K562 (cell line): Measurements from ENCODE around the gene NEDD4L. TPM values are rescaled to one million over a fixed set of nuclear protein-coding genes. Genes with fewer than 3 reads are reported as not detected.

Experiments used
- ATAC-seq: fragments of 200-7000 bp; cut with Tn5 transposase; 3 replicates; pipeline ENCODE4 v1.9.1; 2020; ENCODE audit warnings: moderate library complexity
- BruUV-seq: library from RNA; stranded (reverse); fragments of 400-500 nt; replicated peaks from 2 replicates; lab custom pipeline; 2021; lab: Mats Ljungman, UMichigan
- CTCF ChIA-PET: fragments of 300-600 bp; formaldehyde crosslinking; extraction: SDS; loops from one replicate; lab custom pipeline; 2021; ENCODE audit warnings: low intra/inter-chr PET ratio; lab: Yijun Ruan, JAX
- POLR2A ChIA-PET: fragments of 300-600, 350-650 bp; sonication (Branson Sonifier 250); formaldehyde crosslinking; extraction: SDS; loops from one replicate; lab custom pipeline; 2021; ENCODE audit warnings: antibody characterized with exemption, inconsistent platforms; lab: Yijun Ruan, JAX
- DNase-seq, 4 experiments: peaks; one replicate each; pipeline versions ENCODE4 v3.0.0 to v3.0.0-alpha.2; 2011 to 2018; ENCODE audit warnings: low spot score in 3 of 4, mixed read lengths in 3 of 4; ENCODE audit errors: extremely low read depth in 1 of 4
- FAIRE-seq: peaks from 2 replicates; lab custom pipeline; 2011; peaks lifted over from hg19 to GRCh38; lab: Jason Lieb, UNC
- H2AFZ ChIP-seq: 2 replicates; pipeline ENCODE4 v1.6.0; 2011; ENCODE audit warnings: low read depth, low read length, control low read depth, inconsistent platforms
- H3K27ac ChIP-seq: fragments of 200-600 bp; 3 replicates; pipeline ENCODE4 v1.8.0; 2011; ENCODE audit warnings: low read depth, mild to moderate bottlenecking, control low read depth, inconsistent platforms, low read length, moderate library complexity, mixed read lengths; ENCODE audit errors: extremely low read depth
- H3K27me3 ChIP-seq, 2 experiments: fragments of 300-600 bp in 1 of 2; 2 replicates in 1 of 2; 3 replicates in 1 of 2; pipeline versions ENCODE4 v1.6.0 to v1.8.0; 2011; ENCODE audit warnings: inconsistent platforms in 2 of 2, low read length in 2 of 2, mild to moderate bottlenecking in 1 of 2, mixed read lengths in 1 of 2, moderate library complexity in 1 of 2; ENCODE audit not compliant: control insufficient read depth in 2 of 2, insufficient read depth in 2 of 2
- H3K36me3 ChIP-seq: fragments of 300-600 bp; 3 replicates; pipeline ENCODE4 v1.8.0; 2011; ENCODE audit warnings: mild to moderate bottlenecking, low read length, inconsistent platforms; ENCODE audit not compliant: control insufficient read depth, insufficient read depth
- H3K4me1 ChIP-seq, 2 experiments: fragments of 200-600 bp in 1 of 2; replicated peaks in 1 of 2; 2 replicates in 1 of 2; 3 replicates in 1 of 2; pipeline versions ENCODE4 v1.5.1 to v1.8.0; 2011; ENCODE audit warnings: inconsistent platforms in 2 of 2, low read length in 2 of 2, mild to moderate bottlenecking in 1 of 2, mixed read lengths in 1 of 2, moderate library complexity in 1 of 2; ENCODE audit not compliant: control insufficient read depth in 2 of 2, insufficient read depth in 2 of 2
- H3K4me2 ChIP-seq: 2 replicates; pipeline ENCODE4 v1.6.1; 2011; ENCODE audit warnings: low read length, control low read depth, inconsistent platforms, mixed read lengths; ENCODE audit not compliant: insufficient read depth
- H3K4me3 ChIP-seq: fragments of 200-600 bp; sonication (generic), shearing (Covaris generic); 2 replicates; pipeline ENCODE4 v1.5.1; 2016; ENCODE audit warnings: control low read depth, inconsistent platforms
- H3K79me2 ChIP-seq: fragments of 200-600 bp; 3 replicates; pipeline ENCODE4 v1.8.0; 2011; ENCODE audit warnings: low read length, inconsistent platforms; ENCODE audit not compliant: control insufficient read depth, insufficient read depth
- H3K9ac ChIP-seq, 2 experiments: 2 replicates each; pipeline versions ENCODE4 v1.6.0 to v1.6.1; 2011; ENCODE audit warnings: low read depth in 2 of 2, low read length in 2 of 2, control low read depth in 1 of 2, inconsistent platforms in 1 of 2, mild to moderate bottlenecking in 1 of 2, mixed read lengths in 1 of 2; ENCODE audit not compliant: insufficient read depth in 1 of 2
- H3K9me1 ChIP-seq: one replicate; pipeline ENCODE4 v1.6.0; 2011; ENCODE audit warnings: inconsistent platforms, mild to moderate bottlenecking, low read length, moderate library complexity; ENCODE audit not compliant: control insufficient read depth, insufficient read depth
- H3K9me3 ChIP-seq: replicated peaks from 2 replicates; pipeline ENCODE4 v1.5.1; 2011; ENCODE audit warnings: low read depth, low read length, inconsistent platforms; ENCODE audit not compliant: control insufficient read depth, insufficient read depth
- H4K20me1 ChIP-seq: replicated peaks from 2 replicates; pipeline ENCODE4 v1.6.1; 2011; ENCODE audit warnings: low read length, inconsistent platforms, mixed read lengths; ENCODE audit not compliant: control insufficient read depth, insufficient read depth
- NFXL1 ChIP-seq: fragments of 450-650 bp; formaldehyde crosslinking; IDR thresholded peaks from 2 replicates; pipeline ENCODE4 v1.4.0; 2021; ENCODE audit warnings: mild to moderate bottlenecking
- SAFB2 ChIP-seq: fragments of 200-400 bp; formaldehyde crosslinking; IDR thresholded peaks from 2 replicates; pipeline ENCODE4 v1.6.1; 2018; ENCODE audit warnings: borderline replicate concordance, low read length, low read depth, moderate library complexity; ENCODE audit not compliant: severe bottlenecking
- ZEB2 ChIP-seq: fragments of 450-650 bp; IDR thresholded peaks from 2 replicates; pipeline ENCODE4 v1.6.1; 2016
- ZNF24 ChIP-seq: fragments of 450-650 bp; IDR thresholded peaks from 2 replicates; pipeline ENCODE4 v1.6.1; 2016
- WGBS: fragments of 100-300 bp; shearing (Covaris generic); methylation state at CpG from one replicate; pipeline ENCODE4 v1.1.6; 2016; ENCODE audit warnings: low coverage, mixed read lengths; ENCODE audit not compliant: insufficient coverage; ENCODE audit errors: missing lambda C conversion rate; 5-methylcytosine and 5-hydroxymethylcytosine counted together
- in situ Hi-C: fragments of 300-500 bp; cut with MboI; formaldehyde crosslinking; loops from 4 replicates; pipeline ENCODE4 v1.15.0; 2018; ENCODE audit warnings: inconsistent platforms, mixed read lengths
- intact Hi-C: fragments of 100-400 bp; cut with micrococcal nuclease; formaldehyde crosslinking; loops from 2 replicates; pipeline ENCODE4 v1.14.2; 2022
- polyA plus RNA-seq, 8 experiments: library from polyadenylated mRNA; depleted of rRNA in 4 of 8; stranded (reverse) in 5 of 8; unstranded in 3 of 8; fragments of >200 nt; fragmentation: Nextera tagmentation in 2 of 8; fragmentation: Illumina TruSeq in 1 of 8; extraction: Ambion mirVana in 2 of 8; extraction: Trizol in 1 of 8; gene quantifications; 2 replicates each; pipeline versions ENCODE4 v1.2.1 to v1.2.3, GENCODE V29; 2011 to 2014; ENCODE audit warnings: inconsistent platforms in 1 of 8, missing spikeins in 1 of 8
- total RNA-seq, 7 experiments: library from RNA; depleted of rRNA in 6 of 7; stranded (reverse); fragments of >200 nt in 6 of 7; fragmentation: Illumina TruSeq in 2 of 7; extraction: Trizol in 2 of 7; gene quantifications; 2 replicates each; pipeline versions ENCODE4 v1.2.1 to v1.2.3, GENCODE V29; 2011 to 2021; ENCODE audit warnings: low replicate concordance in 1 of 7
- TF ChIP-seq, protein P1 (sequence below): fragments of 450-650 bp; formaldehyde crosslinking; IDR thresholded peaks from 2 replicates; pipeline ENCODE4 v1.4.0; 2022; ENCODE audit warnings: mild to moderate bottlenecking, moderate library complexity

Gene NEDD4L
- total and polyA plus RNA-seq, 9 of the 15 experiments (the other 6 are each of a cell fraction or from before 2014, with no cell fraction given) = 8.1 to 33.4 (median 19.9) TPM

DNA sequence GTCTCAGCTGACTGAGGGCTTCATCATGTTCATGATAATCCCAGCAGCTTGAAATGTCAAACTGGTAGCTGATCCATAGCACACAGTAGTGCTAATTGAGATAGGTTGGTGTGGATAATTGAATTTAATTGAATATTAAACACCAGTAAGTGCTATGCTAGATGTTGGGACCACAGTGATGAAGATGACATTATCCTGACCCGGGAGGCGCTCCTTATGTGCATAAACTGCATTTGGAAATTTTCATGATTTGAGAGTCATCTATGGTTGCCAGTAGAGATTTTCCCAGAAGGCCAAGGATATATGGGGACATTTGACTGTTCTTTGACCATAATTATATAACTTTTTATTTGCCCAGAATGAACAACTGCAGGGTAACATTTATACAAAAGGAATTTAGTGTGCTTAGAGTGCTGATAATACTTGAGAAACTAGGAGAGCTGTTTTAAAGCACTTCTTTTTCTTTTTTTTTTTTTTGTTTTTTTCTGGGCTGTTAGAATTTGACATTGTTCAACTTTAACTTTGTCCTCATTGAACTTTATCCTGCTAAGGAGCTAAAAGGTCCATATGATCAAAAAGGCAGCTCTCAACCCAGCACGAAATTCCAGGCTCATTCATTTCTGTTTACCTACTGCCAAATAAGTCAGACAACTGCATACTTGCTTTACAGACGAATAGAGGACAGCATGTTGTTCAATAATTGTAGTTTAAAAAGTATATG is 242.8 kb downstream of the NEDD4L start (continued):
- TF ChIP-seq, protein P1, sequence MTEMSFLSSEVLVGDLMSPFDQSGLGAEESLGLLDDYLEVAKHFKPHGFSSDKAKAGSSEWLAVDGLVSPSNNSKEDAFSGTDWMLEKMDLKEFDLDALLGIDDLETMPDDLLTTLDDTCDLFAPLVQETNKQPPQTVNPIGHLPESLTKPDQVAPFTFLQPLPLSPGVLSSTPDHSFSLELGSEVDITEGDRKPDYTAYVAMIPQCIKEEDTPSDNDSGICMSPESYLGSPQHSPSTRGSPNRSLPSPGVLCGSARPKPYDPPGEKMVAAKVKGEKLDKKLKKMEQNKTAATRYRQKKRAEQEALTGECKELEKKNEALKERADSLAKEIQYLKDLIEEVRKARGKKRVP = no peak
- no peak for TF ChIP-seq NFXL1 (CRISPR knock-in tag)
- TF ChIP-seq SAFB2 = no peak
- no peak for TF ChIP-seq ZNF24
- TF ChIP-seq, all 486 proteins: peak for 0

DNA sequence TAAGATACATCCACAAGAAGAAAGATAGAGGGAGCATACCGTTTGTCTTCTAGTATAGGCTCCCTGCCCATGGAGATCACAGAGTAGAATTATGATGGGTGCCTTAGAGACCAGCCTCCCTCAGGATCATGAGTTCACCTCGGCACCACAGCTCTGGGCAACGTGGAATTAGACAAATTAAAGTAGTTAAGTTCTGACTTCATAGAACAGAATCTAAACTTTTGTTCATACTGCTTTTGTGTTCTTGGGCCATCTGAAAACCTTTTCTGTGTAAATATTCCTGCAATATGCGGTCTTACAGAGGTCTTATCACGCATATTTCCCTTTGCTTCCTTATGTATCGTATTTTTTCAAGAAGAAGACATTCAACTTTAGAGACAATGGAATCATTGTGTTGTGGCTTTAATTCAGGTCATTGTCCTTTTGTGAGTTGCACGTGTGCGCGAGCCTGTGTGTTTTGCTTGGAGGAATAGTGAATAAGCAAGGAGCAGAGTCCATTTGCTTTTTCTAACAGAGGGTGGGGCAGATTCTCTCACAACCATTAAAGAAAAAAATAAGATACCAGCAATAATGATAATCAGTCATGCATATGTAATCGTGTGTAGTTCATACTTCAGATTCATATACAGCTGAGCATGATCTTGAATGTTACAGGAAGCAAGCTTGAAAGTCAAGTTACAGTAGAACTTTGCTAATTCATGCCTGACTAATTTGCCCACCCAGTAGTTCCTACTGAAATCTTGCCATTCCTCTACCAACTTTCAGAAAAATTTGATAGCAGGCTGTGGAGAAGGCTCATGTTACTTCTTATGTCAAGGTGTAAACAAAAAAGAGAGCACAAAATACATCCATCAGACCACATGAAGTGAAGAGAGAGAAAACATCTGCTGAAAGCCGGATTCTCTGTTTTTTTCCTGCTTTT is 243.6 kb downstream of the NEDD4L start:
- Histone ChIP-seq H3K4me1 (peaks cover 3 to 23% of the 10 kb centered on the region in 2 experiments; a peak in 3 of 5 replicates), H3K4me2 (no peak overlapping the region)
- BruUV-seq = no TSS peak

More for the DNA sequence above, 243.6 kb downstream of the NEDD4L start:
- Histone ChIP-seq H3K79me2 (no peaks in the 10 kb centered on the region), H3K9ac (no peak overlapping the region), H4K20me1 (no peaks in the 10 kb centered on the region), H3K4me3 (no peak overlapping the region), H3K27me3 (no peaks in the 10 kb centered on the region), H3K9me1 (no peaks in the 10 kb centered on the region), H3K27ac (no peak overlapping the region), H3K36me3 (no peaks in the 10 kb centered on the region), H3K9me3 (no peaks in the 10 kb centered on the region), H2AFZ (no peak overlapping the region)
- no peak for ATAC-seq
- intact Hi-C loops (no loop called here), in situ Hi-C loops (no loop called here)
- TF ChIP-seq ZEB2 = no peak
- no peak for FAIRE-seq
- ChIA-PET CTCF (no interaction called here), POLR2A (interaction anchor here (1.4 kb wide), 1 partner anchor 14 kb away, joined by 3 read pairs; no protein-coding TSS in a partner anchor)
- 74% methylated on average over 11 of the region's 11 CpGs for WGBS
- no peak for DNase-seq
